HG03095 (cell line): ENCODE data around the gene FNDC3A.
"Not testable (repeated sequence)": the region's sequence is repeated elsewhere in the genome, so short reads cannot be mapped to it uniquely, and the experiment has no call there.

Source experiments
- ATAC-seq: cut with Tn5 transposase; IDR thresholded peaks from one replicate; pipeline ENCODE4 v1.9.1; 2021; ENCODE audit warnings: moderate library complexity; ENCODE audit not compliant: unreplicated experiment

FNDC3A gene

GRCh38 chr13:49071341-49071937 is 95.7 kb downstream of the FNDC3A start:
- ATAC-seq = no peak

GRCh38 chr13:49082653-49083536 is 107.2 kb downstream of the FNDC3A start:
- ATAC-seq = peak; percentile 85

GRCh38 chr13:49084961-49085360 is 109.2 kb downstream of the FNDC3A start:
- no peak for ATAC-seq

- ATAC-seq = no peak
Observed at GRCh38 chr13:49086722-49087121, 111.0 kb downstream of the FNDC3A start.

- ATAC-seq = no peak
Observed at GRCh38 chr13:49093376-49093775, 117.7 kb downstream of the FNDC3A start.

- no peak for ATAC-seq
Observed at GRCh38 chr13:49097374-49097773, 121.7 kb downstream of the FNDC3A start.

GRCh38 chr13:49098198-49098597 is 122.5 kb downstream of the FNDC3A start:
- no peak for ATAC-seq

- ATAC-seq = no peak
Observed at GRCh38 chr13:49098771-49099512, 123.2 kb downstream of the FNDC3A start.

GRCh38 chr13:49099513-49099877 is 123.8 kb downstream of the FNDC3A start:
- no peak for ATAC-seq

GRCh38 chr13:49100637-49101570 is 125.2 kb downstream of the FNDC3A start:
- ATAC-seq = no peak

- no peak for ATAC-seq
Observed at GRCh38 chr13:49108196-49108595, 132.5 kb downstream of the FNDC3A start.

GRCh38 chr13:49110122-49110912 is 134.6 kb downstream of the FNDC3A start:
- no peak for ATAC-seq

- no peak for ATAC-seq
Observed at GRCh38 chr13:49110913-49111170, 135.1 kb downstream of the FNDC3A start.

GRCh38 chr13:49112782-49113525 is 137.2 kb downstream of the FNDC3A start:
- no peak for ATAC-seq

- ATAC-seq = no peak
Observed at GRCh38 chr13:49113526-49114286, 138.0 kb downstream of the FNDC3A start.

GRCh38 chr13:49116873-49117272 is 141.2 kb downstream of the FNDC3A start:
- ATAC-seq = no peak

- ATAC-seq = not testable (repeated sequence)
Observed at GRCh38 chr13:49118455-49118854, 142.7 kb downstream of the FNDC3A start.

- no peak for ATAC-seq
Observed at GRCh38 chr13:49124693-49125304, 149.1 kb downstream of the FNDC3A start.
